ENCODE results near the gene COX20. TPM values are rescaled to one million over a fixed set of nuclear protein-coding genes. Genes with fewer than 3 reads are reported as not detected.

The COX20 gene
- polyA plus RNA-seq, 1 donor from 2014 or later, result 169 TPM

- TF ChIP-seq TAF1 (IDR thresholded peaks at IDR 0.05; ENCODE audit: low read depth), result no peak
- no peak for TF ChIP-seq RAD21 (conservative IDR thresholded peaks at IDR 0.05)
- no peak for TF ChIP-seq REST (IDR thresholded peaks at IDR 0.05; ENCODE audit: borderline replicate concordance)
- TF ChIP-seq SMC3 (conservative IDR thresholded peaks at IDR 0.05; ENCODE audit: poor library complexity), result no peak
- TF ChIP-seq, protein P1, sequence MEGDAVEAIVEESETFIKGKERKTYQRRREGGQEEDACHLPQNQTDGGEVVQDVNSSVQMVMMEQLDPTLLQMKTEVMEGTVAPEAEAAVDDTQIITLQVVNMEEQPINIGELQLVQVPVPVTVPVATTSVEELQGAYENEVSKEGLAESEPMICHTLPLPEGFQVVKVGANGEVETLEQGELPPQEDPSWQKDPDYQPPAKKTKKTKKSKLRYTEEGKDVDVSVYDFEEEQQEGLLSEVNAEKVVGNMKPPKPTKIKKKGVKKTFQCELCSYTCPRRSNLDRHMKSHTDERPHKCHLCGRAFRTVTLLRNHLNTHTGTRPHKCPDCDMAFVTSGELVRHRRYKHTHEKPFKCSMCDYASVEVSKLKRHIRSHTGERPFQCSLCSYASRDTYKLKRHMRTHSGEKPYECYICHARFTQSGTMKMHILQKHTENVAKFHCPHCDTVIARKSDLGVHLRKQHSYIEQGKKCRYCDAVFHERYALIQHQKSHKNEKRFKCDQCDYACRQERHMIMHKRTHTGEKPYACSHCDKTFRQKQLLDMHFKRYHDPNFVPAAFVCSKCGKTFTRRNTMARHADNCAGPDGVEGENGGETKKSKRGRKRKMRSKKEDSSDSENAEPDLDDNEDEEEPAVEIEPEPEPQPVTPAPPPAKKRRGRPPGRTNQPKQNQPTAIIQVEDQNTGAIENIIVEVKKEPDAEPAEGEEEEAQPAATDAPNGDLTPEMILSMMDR (IDR thresholded peaks at IDR 0.05; ENCODE audit: poor library complexity, severe bottlenecking), result no peak
- no peak for TF ChIP-seq MXI1 (conservative IDR thresholded peaks at IDR 0.05; ENCODE audit: poor library complexity, severe bottlenecking)
- Histone ChIP-seq H3K9ac (ENCODE audit: low read length) (no peak overlapping the region), H3K4me2 (ENCODE audit: low read length) (no peak overlapping the region), H3K9me2 (ENCODE audit: insufficient read depth, low read length) (no peaks in the 10 kb centered on the region), H3K79me2 (replicated peaks; ENCODE audit: insufficient read depth, low read length) (no peaks in the 10 kb centered on the region), H3K4me3 (ENCODE audit: low read length) (peak overlapping the region; percentile 18), H3K36me3 (ENCODE audit: insufficient read depth, low read length) (no peaks in the 10 kb centered on the region), H3K27me3 (ENCODE audit: insufficient read depth, low read depth, low read length) (no peaks in the 10 kb centered on the region), H3K9me3 (ENCODE audit: low read length) (no peaks in the 10 kb centered on the region), H3K27ac (ENCODE audit: low read length) (no peak overlapping the region), H4K20me1 (ENCODE audit: insufficient read depth) (no peaks in the 10 kb centered on the region), H3F3A (ENCODE audit: insufficient read depth, low read length, poor library complexity, severe bottlenecking) (no peaks in the 10 kb centered on the region), H2AFZ (ENCODE audit: low read depth, low read length) (no peak overlapping the region)
Observed at GRCh38 chr1:244789276-244789580, 46.2 kb upstream of the COX20 start.

DNA sequence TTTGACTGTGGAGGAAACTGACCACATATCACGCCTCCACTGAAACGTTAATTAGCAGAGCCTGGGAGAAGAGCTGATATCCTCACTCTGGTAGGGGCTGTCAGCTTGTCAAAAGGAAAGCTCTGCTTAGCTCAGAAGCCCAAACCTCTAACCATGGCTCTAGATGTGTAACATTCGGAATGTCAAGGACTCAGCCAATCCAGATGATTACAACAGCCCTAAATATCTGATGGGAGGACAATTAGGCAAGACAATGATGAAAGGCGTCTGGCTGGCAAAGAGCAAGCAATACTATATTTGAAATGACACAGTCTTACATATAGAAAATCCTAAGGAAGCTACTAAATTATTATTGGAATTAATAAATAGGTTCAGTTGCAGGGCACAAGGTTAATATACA, 45.7 kb upstream of the COX20 start:
- H3K79me2 ChIP-seq (replicated peaks; ENCODE audit: insufficient read depth, low read length), result no peaks in the 10 kb centered on the region
- no peaks in the 10 kb centered on the region for H3K27me3 ChIP-seq (ENCODE audit: insufficient read depth, low read depth, low read length)
- no peak overlapping the region for H3K27ac ChIP-seq (ENCODE audit: low read length)
- H3K4me3 ChIP-seq (ENCODE audit: low read length), result peak overlapping the region; percentile 18
- H2AFZ ChIP-seq (ENCODE audit: low read depth, low read length), result no peak overlapping the region
- no peak overlapping the region for H3K4me2 ChIP-seq (ENCODE audit: low read length)
- no peaks in the 10 kb centered on the region for H3K36me3 ChIP-seq (ENCODE audit: insufficient read depth, low read length)
- H4K20me1 ChIP-seq (ENCODE audit: insufficient read depth), result no peaks in the 10 kb centered on the region
- no peaks in the 10 kb centered on the region for H3K9me2 ChIP-seq (ENCODE audit: insufficient read depth, low read length)
- TF ChIP-seq MXI1 (conservative IDR thresholded peaks at IDR 0.05; ENCODE audit: poor library complexity, severe bottlenecking) (no peak), SMC3 (conservative IDR thresholded peaks at IDR 0.05; ENCODE audit: poor library complexity) (no peak), TAF1 (IDR thresholded peaks at IDR 0.05; ENCODE audit: low read depth) (no peak), EZH2 (IDR thresholded peaks at IDR 0.05; ENCODE audit: borderline replicate concordance, insufficient read depth, low read length, poor library complexity, severe bottlenecking) (no peak), EP300 (conservative IDR thresholded peaks at IDR 0.05; ENCODE audit: poor library complexity, severe bottlenecking) (no peak), POLR2AphosphoS5 (IDR thresholded peaks at IDR 0.05) (no peak)
- H3K9ac ChIP-seq (ENCODE audit: low read length), result no peak overlapping the region
- H3K9me3 ChIP-seq (ENCODE audit: low read length), result no peaks in the 10 kb centered on the region
- no peaks in the 10 kb centered on the region for H3F3A ChIP-seq (ENCODE audit: insufficient read depth, low read length, poor library complexity, severe bottlenecking)

DNA sequence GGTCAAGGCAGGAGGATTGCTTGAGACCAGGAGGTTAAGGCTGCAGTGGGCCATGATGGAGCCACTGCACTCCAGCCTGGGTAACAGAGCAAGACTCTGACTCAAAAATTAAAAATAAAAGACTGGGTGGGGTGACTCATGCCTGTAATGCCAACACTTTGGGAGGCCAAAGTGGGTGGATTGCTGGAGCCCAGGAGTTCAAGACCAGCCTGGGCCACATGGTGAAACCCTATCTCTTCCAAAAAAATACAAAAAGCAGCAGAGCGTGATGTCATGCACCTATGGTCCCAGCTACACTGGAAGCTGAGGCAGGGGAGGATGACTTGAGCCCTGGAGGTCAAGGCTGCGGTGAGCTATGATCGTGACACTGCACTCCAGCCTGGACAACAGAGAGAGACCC, 44.4 kb upstream of the COX20 start:
- no peak overlapping the region for H3K9ac ChIP-seq (ENCODE audit: low read length)
- no peak overlapping the region for H2AFZ ChIP-seq (ENCODE audit: low read depth, low read length)
- H3K79me2 ChIP-seq (replicated peaks; ENCODE audit: insufficient read depth, low read length), result no peaks in the 10 kb centered on the region
- no peaks in the 10 kb centered on the region for H3K9me2 ChIP-seq (ENCODE audit: insufficient read depth, low read length)
- no peaks in the 10 kb centered on the region for H3K36me3 ChIP-seq (ENCODE audit: insufficient read depth, low read length)
- H3K9me3 ChIP-seq (ENCODE audit: low read length), result no peaks in the 10 kb centered on the region
- H3K27me3 ChIP-seq (ENCODE audit: insufficient read depth, low read depth, low read length), result no peaks in the 10 kb centered on the region
- H3F3A ChIP-seq (ENCODE audit: insufficient read depth, low read length, poor library complexity, severe bottlenecking), result no peaks in the 10 kb centered on the region
- no peak overlapping the region for H3K4me2 ChIP-seq (ENCODE audit: low read length)
- TF ChIP-seq SMC3 (conservative IDR thresholded peaks at IDR 0.05; ENCODE audit: poor library complexity) (no peak), EP300 (conservative IDR thresholded peaks at IDR 0.05; ENCODE audit: poor library complexity, severe bottlenecking) (no peak), POLR2AphosphoS5 (IDR thresholded peaks at IDR 0.05) (no peak), MXI1 (conservative IDR thresholded peaks at IDR 0.05; ENCODE audit: poor library complexity, severe bottlenecking) (no peak)
- TF ChIP-seq, protein P1 (IDR thresholded peaks at IDR 0.05; ENCODE audit: poor library complexity, severe bottlenecking), result no peak
- no peaks in the 10 kb centered on the region for H4K20me1 ChIP-seq (ENCODE audit: insufficient read depth)
- no peak overlapping the region for H3K27ac ChIP-seq (ENCODE audit: low read length)
- no peak overlapping the region for H3K4me3 ChIP-seq (ENCODE audit: low read length)
